CD4-positive, alpha-beta T cell treated with Interleukin-17A for 1 hour (primary cell): Measurements from ENCODE around the gene ACOT11.

Experiments
- DNase-seq: peaks from one replicate; pipeline ENCODE4 v3.0.0-alpha.2; 2020

ACOT11 gene

GRCh38 chr1:54652168-54652567, 104.1 kb downstream of the ACOT11 start:
- no peak for DNase-seq

GRCh38 chr1:54653036-54653435, 105.0 kb downstream of the ACOT11 start:
- DNase-seq = no peak

- DNase-seq = no peak
These were observed 110.3 kb downstream of the ACOT11 start for GRCh38 chr1:54658164-54658913.
